ENCODE data around the gene R3HDM2.

- TF ChIP-seq, protein P1, sequence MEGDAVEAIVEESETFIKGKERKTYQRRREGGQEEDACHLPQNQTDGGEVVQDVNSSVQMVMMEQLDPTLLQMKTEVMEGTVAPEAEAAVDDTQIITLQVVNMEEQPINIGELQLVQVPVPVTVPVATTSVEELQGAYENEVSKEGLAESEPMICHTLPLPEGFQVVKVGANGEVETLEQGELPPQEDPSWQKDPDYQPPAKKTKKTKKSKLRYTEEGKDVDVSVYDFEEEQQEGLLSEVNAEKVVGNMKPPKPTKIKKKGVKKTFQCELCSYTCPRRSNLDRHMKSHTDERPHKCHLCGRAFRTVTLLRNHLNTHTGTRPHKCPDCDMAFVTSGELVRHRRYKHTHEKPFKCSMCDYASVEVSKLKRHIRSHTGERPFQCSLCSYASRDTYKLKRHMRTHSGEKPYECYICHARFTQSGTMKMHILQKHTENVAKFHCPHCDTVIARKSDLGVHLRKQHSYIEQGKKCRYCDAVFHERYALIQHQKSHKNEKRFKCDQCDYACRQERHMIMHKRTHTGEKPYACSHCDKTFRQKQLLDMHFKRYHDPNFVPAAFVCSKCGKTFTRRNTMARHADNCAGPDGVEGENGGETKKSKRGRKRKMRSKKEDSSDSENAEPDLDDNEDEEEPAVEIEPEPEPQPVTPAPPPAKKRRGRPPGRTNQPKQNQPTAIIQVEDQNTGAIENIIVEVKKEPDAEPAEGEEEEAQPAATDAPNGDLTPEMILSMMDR (IDR thresholded peaks at IDR 0.05) = no peak
- no peak for TF ChIP-seq POLR2A (IDR thresholded peaks at IDR 0.05)
These were observed 44.0 kb upstream of the R3HDM2 start for GRCh38 chr12:57474862-57475261.
